ENCODE data around the gene PARP11. TPM values are rescaled to one million over a fixed set of nuclear protein-coding genes. Genes with fewer than 3 reads are reported as not detected.

The PARP11 gene
- total and polyA plus RNA-seq, 2 of the 8 experiments (the other 6 are each of a cell fraction or from before 2014, with no cell fraction given), result 4.2 to 13.3 TPM

DNA sequence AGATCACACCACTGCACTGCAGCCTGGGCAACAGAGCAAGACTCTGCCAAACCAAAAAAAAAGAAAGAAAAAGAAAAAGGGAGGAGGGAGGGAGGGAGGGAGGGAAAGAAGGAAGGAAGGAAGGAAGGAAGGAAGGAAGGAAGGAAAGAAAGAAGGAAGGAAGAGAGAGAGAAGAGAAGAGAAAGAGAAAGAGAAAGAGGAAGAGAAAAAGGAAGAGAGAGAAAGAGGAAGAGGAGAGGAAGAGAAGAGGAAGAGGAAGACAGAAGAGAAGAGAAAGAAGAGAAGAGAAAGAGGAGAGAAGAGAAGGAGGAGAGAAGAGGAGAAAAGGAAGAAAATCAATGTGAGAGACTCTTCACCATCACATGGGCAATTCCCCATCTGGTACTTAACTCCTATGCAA lies 62.7 kb downstream of the PARP11 start:
- POLR2A ChIA-PET (ENCODE audit: partially characterized antibody), result no interaction called here
- H3K14ac ChIP-seq (ENCODE audit: insufficient read length), result no peak overlapping the region
- H3K9ac ChIP-seq (replicated peaks in 1 of 4; ENCODE audit: extremely low read depth in 1 of 4, low read depth in 3 of 4, low read length in 3 of 4), result no peak overlapping the region
- H4K8ac ChIP-seq (ENCODE audit: extremely low read depth, insufficient read depth, low read length), result no peak overlapping the region
- no peak overlapping the region for H2BK12ac ChIP-seq (ENCODE audit: low read depth, low read length)
- peaks cover 0 to 1% (median 0%) of the 10 kb centered on the region in 4 experiments; a peak in 1 of 7 replicates for H3K27me3 ChIP-seq (replicated peaks in 1 of 4; ENCODE audit: control insufficient read depth in 3 of 4, extremely low read depth in 1 of 4, insufficient read depth in 3 of 4, low read length in 3 of 4)
- no peak for DNase-seq (ENCODE audit: low read depth in 1 of 2, low spot score in 2 of 2)
- H4K5ac ChIP-seq (ENCODE audit: insufficient read length, low read depth, low read length), result no peak overlapping the region
- H2BK20ac ChIP-seq (ENCODE audit: low read length), result no peak overlapping the region
- no peaks in the 10 kb centered on the region for H3K9me3 ChIP-seq (ENCODE audit: insufficient read depth in 2 of 2, low read depth in 1 of 2, low read length in 1 of 2)
- H2BK5ac ChIP-seq (ENCODE audit: low read depth, low read length), result no peak overlapping the region
- H3K23me2 ChIP-seq (ENCODE audit: low read depth, low read length), result no peaks in the 10 kb centered on the region
- CTCF ChIA-PET (ENCODE audit: partially characterized antibody), result interaction anchor here (1.2 kb wide), 1 partner anchor 33 kb away, joined by 3 read pairs; no protein-coding TSS in a partner anchor
- no peak overlapping the region for H3K56ac ChIP-seq (replicated peaks; ENCODE audit: insufficient read length, low read depth, low read length)
- H3K4me2 ChIP-seq (ENCODE audit: insufficient read depth in 1 of 2, low read depth in 2 of 2, low read length in 2 of 2), result no peak overlapping the region
- no peak overlapping the region for H3K18ac ChIP-seq (ENCODE audit: extremely low read depth, low read length)
- no peak overlapping the region for H2BK120ac ChIP-seq (replicated peaks; ENCODE audit: low read depth, low read length)
- H3K23ac ChIP-seq (ENCODE audit: insufficient read length), result no peak overlapping the region
- H3K4me3 ChIP-seq (ENCODE audit: extremely low read depth in 1 of 4, insufficient read depth in 2 of 4, low read depth in 3 of 4, low read length in 4 of 4), result no peak overlapping the region
- H4K20me1 ChIP-seq (replicated peaks in 1 of 2; ENCODE audit: control insufficient read depth in 1 of 2, insufficient read depth in 2 of 2, low read length in 2 of 2), result no peaks in the 10 kb centered on the region
- no peak overlapping the region for H3K27ac ChIP-seq (ENCODE audit: low read depth, low read length)
- H3K79me1 ChIP-seq (ENCODE audit: low read depth, low read length), result no peaks in the 10 kb centered on the region
- H3K4me1 ChIP-seq (replicated peaks in 1 of 4; ENCODE audit: control insufficient read depth in 3 of 4, insufficient read depth in 4 of 4, low read length in 3 of 4), result peaks cover 0 to 2% (median 0%) of the 10 kb centered on the region in 4 experiments; a peak in 1 of 7 replicates
- FAIRE-seq, result no peak
- no peak overlapping the region for H2AFZ ChIP-seq (ENCODE audit: low read length)
- H2BK15ac ChIP-seq (ENCODE audit: low read length), result no peak overlapping the region
- no peak overlapping the region for H3K4ac ChIP-seq (replicated peaks; ENCODE audit: insufficient read length, low read depth, low read length)
- H2AK5ac ChIP-seq (ENCODE audit: low read depth, low read length), result no peak overlapping the region
- peaks cover 0 to 2% (median 0%) of the 10 kb centered on the region in 4 experiments; a peak in 2 of 8 replicates for H3K36me3 ChIP-seq (ENCODE audit: control insufficient read depth in 2 of 4, insufficient read depth in 4 of 4, low read length in 3 of 4)
- no peaks in the 10 kb centered on the region for H3K79me2 ChIP-seq (ENCODE audit: control insufficient read depth in 1 of 2, insufficient read depth in 2 of 2, low read length in 2 of 2)
- no peak overlapping the region for H4K91ac ChIP-seq (replicated peaks; ENCODE audit: insufficient read length, low read length)
- TF ChIP-seq HDAC6 (IDR thresholded peaks at IDR 0.05; ENCODE audit: low read depth, low read length) (no peak), CHD1 (IDR thresholded peaks at IDR 0.05; ENCODE audit: low read depth, low read length) (no peak), NANOG (IDR thresholded peaks at IDR 0.05; ENCODE audit: insufficient read depth, low read depth, low read length, poor library complexity, severe bottlenecking) (no peak), YY1 (IDR thresholded peaks at IDR 0.05; ENCODE audit: low read depth, low read length) (no peak), EZH2 (IDR thresholded peaks at IDR 0.05; ENCODE audit: low read depth, low read length, severe bottlenecking) (no peak), SP2 (IDR thresholded peaks at IDR 0.05; ENCODE audit: low read length) (no peak)
